Neural cell (in vitro differentiated cells): ENCODE measurements around the gene TYW1.

ENCODE experiments used
- EP300 ChIP-seq: fragments of 450-650 bp; conservative IDR thresholded peaks from 2 replicates; pipeline ENCODE4 v1.6.1; 2014; ENCODE audit warnings: antibody characterized with exemption, mild to moderate bottlenecking, moderate library complexity; ENCODE audit not compliant: poor library complexity, severe bottlenecking
- EZH2 ChIP-seq: fragments of 200-600, 300-800 bp; shearing (Covaris generic), sonication (generic); IDR thresholded peaks from 2 replicates; pipeline ENCODE4 v1.6.1; 2014; ENCODE audit warnings: antibody characterized with exemption, low read length, borderline replicate concordance, mild to moderate bottlenecking; ENCODE audit not compliant: insufficient read depth, poor library complexity, severe bottlenecking
- MXI1 ChIP-seq: fragments of 450-650 bp; conservative IDR thresholded peaks from 2 replicates; pipeline ENCODE4 v1.6.1; 2014; ENCODE audit warnings: antibody characterized with exemption, mild to moderate bottlenecking; ENCODE audit not compliant: poor library complexity, severe bottlenecking
- POLR2AphosphoS5 ChIP-seq: IDR thresholded peaks from 2 replicates; pipeline ENCODE4 v1.6.1; 2012
- SMC3 ChIP-seq: fragments of 450-650 bp; conservative IDR thresholded peaks from 2 replicates; pipeline ENCODE4 v1.6.1; 2014; ENCODE audit warnings: antibody characterized with exemption, mild to moderate bottlenecking, moderate library complexity; ENCODE audit not compliant: poor library complexity
- TAF1 ChIP-seq: IDR thresholded peaks from 2 replicates; pipeline ENCODE4 v1.6.1; 2012; ENCODE audit warnings: low read depth
- TF ChIP-seq, protein P1 (sequence below): fragments of 450-650 bp; IDR thresholded peaks from 2 replicates; pipeline ENCODE4 v1.5.1; 2014; ENCODE audit warnings: antibody characterized with exemption, mild to moderate bottlenecking, moderate library complexity; ENCODE audit not compliant: poor library complexity, severe bottlenecking
- TF ChIP-seq, protein P2 (sequence below): IDR thresholded peaks from 2 replicates; pipeline ENCODE4 v1.6.1; 2012; ENCODE audit warnings: borderline replicate concordance

DNA sequence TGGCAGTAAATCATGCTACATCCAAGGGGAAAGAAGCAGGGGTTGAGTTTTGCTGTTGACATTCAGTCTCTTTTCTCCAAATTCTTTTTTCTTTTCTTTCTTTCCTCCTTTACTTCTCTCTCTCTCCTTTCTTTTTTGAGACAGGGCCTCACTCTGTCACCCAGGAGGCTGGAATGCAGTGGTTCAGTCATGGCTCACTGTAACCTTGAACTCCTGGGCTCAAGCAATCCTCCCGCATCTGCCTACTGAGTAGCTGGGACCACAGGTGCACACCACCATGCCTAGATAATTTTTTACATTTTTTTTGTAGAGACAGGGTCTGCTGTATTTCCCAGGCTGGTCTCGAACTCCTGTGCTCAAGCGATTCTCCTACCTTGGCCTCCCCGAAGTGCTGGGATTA is 36.4 kb upstream of the TYW1 start:
- TF ChIP-seq, protein P1, sequence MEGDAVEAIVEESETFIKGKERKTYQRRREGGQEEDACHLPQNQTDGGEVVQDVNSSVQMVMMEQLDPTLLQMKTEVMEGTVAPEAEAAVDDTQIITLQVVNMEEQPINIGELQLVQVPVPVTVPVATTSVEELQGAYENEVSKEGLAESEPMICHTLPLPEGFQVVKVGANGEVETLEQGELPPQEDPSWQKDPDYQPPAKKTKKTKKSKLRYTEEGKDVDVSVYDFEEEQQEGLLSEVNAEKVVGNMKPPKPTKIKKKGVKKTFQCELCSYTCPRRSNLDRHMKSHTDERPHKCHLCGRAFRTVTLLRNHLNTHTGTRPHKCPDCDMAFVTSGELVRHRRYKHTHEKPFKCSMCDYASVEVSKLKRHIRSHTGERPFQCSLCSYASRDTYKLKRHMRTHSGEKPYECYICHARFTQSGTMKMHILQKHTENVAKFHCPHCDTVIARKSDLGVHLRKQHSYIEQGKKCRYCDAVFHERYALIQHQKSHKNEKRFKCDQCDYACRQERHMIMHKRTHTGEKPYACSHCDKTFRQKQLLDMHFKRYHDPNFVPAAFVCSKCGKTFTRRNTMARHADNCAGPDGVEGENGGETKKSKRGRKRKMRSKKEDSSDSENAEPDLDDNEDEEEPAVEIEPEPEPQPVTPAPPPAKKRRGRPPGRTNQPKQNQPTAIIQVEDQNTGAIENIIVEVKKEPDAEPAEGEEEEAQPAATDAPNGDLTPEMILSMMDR = no peak
- no peak for TF ChIP-seq POLR2AphosphoS5
- TF ChIP-seq MXI1 = no peak
- TF ChIP-seq, protein P2, sequence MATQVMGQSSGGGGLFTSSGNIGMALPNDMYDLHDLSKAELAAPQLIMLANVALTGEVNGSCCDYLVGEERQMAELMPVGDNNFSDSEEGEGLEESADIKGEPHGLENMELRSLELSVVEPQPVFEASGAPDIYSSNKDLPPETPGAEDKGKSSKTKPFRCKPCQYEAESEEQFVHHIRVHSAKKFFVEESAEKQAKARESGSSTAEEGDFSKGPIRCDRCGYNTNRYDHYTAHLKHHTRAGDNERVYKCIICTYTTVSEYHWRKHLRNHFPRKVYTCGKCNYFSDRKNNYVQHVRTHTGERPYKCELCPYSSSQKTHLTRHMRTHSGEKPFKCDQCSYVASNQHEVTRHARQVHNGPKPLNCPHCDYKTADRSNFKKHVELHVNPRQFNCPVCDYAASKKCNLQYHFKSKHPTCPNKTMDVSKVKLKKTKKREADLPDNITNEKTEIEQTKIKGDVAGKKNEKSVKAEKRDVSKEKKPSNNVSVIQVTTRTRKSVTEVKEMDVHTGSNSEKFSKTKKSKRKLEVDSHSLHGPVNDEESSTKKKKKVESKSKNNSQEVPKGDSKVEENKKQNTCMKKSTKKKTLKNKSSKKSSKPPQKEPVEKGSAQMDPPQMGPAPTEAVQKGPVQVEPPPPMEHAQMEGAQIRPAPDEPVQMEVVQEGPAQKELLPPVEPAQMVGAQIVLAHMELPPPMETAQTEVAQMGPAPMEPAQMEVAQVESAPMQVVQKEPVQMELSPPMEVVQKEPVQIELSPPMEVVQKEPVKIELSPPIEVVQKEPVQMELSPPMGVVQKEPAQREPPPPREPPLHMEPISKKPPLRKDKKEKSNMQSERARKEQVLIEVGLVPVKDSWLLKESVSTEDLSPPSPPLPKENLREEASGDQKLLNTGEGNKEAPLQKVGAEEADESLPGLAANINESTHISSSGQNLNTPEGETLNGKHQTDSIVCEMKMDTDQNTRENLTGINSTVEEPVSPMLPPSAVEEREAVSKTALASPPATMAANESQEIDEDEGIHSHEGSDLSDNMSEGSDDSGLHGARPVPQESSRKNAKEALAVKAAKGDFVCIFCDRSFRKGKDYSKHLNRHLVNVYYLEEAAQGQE = no peak
- no peak for TF ChIP-seq EZH2
- TF ChIP-seq TAF1 = no peak
- no peak for TF ChIP-seq EP300
- TF ChIP-seq SMC3 = no peak
